ENCODE results near the gene LPIN1.
A peak's percentile ranks its signal among the peaks of the same experiment; 100 is the strongest.

The LPIN1 gene

DNA sequence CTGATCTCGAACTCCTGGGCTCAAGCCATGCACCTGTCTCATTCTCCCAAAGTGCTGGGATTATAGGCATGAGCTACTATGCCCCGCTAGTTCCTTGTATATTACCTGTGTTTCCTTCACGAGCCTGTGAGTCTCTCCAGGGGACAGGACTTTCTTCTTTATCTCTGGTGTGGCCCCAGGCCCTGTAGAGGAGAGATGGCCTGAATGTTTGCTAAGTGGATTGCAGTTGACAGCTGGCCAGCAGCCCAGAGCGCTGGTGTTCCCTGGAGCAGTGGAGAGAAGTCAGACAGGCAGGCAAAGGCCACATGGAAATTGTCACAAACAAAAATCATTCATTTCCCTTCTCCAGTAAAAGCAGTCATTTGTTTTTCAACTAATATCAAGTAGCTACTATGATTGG lies 17.9 kb downstream of the LPIN1 start:
- DNase-seq = no peak

DNA sequence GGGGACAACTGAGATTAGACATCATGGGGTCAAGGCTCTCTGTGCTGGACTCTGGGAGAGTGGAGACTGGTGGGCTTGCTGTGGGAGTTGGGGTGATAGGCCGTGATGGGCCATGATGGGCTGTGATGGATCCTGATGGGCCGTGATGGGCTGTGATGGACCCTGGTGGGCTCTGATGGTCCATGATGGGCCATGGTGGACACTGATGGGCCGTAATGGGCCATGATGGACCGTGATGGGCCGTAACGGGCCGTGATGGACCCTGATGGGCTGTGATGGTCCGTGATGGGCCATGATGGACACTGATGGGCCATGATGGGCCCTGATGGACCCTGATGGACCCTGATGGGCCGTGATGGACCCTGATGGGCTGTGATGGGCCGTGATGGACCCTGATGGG lies 18.5 kb downstream of the LPIN1 start:
- no peak for DNase-seq

DNA sequence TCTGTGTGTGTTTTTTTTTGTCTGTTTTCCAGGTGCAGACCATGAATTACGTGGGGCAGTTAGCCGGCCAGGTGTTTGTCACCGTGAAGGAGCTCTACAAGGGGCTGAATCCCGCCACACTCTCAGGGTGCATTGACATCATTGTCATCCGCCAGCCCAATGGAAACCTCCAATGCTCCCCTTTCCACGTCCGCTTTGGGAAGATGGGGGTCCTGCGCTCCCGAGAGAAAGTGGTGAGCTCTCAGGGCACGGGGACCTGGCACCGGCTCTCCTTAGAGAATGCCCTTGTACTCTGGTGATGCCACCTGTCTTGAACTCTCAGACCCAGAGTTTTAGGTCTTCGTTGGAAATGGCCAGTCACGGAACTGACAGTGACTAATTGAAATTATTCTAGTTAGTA lies 19.1 kb downstream of the LPIN1 start:
- no peak for DNase-seq

DNA sequence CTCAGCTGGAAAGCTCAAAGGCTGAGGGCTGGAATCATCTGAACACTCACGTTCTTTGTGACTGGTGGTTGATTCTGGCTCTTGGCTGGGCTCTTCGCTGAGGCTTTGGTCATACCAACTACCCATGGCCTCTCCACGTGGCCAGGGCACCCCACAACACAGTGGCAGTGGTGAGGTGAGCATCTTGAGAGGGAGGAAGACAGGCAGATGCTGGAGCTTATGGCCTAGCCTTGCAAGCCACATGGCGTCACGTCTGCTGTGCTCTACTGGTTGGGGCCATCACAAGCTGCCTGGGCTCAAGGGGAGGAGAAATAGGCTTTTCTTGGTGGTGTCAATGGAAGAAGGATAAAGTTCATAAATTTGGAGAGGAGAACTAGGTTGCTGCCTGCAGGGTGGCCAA lies 19.6 kb downstream of the LPIN1 start:
- DNase-seq = no peak

DNA sequence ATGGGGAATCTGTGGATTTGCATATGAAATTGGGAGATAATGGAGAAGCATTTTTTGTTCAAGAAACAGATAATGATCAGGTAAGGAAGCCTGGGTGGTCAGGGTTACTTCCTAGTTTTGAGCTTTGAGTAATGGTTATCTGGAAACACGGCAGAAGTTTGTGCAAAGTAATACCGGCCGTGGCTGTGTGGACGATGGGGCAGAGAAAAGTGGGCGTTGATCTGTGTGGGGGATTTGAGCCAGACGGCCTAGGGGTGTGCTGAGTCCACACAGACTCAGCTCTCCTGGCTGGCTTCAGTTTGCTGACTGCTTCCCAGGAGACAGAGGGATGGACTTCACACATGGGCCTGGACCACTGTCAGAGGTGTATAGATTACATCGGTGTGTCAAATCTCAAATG lies 21.3 kb downstream of the LPIN1 start:
- DNase-seq = no peak

DNA sequence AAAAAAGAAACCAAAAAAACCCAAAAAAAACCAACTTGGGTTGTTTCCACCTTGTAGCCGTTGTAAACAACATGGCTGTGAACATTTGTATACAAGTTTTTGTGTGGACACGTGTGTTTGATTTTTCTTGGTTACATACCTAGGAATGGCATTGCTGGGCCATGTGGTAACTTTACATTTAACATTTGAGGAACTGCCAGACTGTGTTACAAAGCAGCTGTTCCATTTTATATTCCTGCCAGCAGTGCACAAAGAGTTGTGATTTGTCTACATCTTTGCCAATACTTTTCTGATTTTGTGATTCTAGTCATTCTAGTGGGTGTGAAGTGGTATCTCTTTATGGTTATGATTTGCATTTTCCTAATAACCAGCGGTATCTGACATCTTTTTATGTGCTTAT lies 22.5 kb downstream of the LPIN1 start:
- DNase-seq = no peak

DNA sequence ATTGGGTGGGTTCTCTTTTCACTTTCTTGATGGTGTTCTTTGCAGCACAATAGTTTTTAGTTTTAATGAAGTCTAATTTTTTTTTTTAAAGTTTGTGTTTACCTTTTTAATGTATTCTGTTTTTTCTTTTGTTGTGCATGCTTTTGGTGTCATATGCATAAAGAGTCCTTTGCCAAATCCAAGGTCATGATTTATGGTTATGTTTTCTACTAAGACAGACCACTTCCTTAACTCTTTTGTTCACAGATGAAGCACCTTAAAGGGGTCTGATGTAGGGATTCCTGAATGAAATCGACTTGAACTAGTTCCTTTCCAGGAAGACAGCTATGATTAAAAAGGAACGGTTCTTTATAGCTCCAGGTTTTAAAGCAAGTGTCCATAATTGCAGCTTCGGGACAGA lies 23.1 kb downstream of the LPIN1 start:
- DNase-seq = no peak

DNA sequence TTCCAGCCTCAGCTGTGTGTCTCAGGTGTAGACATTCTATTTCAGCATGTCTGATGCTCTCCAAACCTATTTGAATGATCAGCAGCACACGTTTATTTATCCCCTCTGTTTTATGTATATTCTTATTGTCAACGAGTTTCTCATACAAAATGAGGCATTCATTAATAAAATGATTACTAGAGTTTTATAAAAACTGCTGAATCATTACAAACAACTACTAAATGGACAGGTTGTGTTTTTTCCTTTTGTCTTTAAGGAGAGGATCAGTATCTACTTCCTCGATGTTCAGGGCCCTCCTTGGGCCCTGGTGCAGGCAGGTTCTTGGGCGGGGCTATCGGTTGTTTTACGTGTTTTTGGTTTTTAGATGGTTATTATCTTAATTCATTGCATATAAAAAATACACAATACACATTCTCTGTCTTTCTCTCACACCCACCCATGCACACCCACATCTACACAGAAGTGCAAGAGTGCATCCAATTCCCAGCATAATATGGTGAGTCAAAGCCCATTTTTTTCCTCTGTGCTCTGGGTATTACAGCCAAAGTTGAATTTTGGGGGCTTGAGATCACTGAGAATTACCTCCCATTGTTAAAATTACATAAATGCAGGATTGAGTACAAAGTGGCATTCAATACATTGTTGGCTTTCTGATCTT lies 24.2 kb downstream of the LPIN1 start:
- no peak for DNase-seq

DNA sequence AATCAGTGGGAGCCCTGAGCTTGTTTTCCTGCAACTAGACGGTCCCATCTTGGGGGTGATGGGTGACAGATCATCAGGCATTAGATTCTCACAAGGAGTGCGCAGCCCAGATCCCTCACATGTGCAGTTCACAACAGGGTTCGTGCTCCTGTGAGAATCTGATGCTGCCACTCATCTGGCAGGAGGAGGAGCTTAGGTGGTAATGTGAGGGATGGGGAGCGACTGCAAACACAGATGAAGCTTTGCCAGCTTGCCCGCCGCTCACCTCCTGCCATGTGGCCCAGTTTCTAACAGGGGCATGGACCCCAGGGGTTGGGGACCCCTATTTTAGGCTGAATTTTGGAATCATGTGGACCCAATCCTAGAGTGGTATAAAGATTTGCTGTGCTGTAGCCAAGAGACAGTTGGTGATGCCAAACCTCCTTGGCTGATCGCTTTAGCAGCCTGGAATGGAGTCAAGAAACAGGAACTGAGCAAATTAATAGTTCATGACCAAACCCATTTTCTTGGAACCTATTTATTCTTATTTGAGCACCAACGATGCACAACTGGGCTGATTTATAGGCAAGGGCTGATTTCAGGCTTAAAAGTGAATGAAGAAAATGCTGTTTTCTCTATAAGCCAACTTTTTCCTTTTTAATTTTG lies 25.7 kb downstream of the LPIN1 start:
- no peak for DNase-seq

DNA sequence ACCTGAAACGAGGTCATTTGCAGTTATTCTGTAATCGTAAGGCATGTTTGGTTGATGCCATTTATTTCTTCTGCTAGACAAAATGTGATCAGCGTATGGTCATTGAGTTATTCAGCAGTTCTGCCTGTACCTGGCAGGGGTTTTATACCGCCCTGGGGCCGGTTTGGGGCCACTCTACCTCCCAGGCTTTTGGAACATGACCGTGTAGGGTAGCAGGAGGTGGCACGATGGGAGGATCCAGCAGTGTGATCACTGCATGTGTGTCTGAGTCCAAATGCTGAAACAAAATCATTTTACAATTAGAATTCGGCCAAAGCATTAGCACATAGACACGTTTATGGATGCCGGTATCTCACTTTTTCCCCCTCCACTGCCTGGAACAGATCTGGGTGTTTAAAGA lies 26.7 kb downstream of the LPIN1 start:
- no peak for DNase-seq

DNA sequence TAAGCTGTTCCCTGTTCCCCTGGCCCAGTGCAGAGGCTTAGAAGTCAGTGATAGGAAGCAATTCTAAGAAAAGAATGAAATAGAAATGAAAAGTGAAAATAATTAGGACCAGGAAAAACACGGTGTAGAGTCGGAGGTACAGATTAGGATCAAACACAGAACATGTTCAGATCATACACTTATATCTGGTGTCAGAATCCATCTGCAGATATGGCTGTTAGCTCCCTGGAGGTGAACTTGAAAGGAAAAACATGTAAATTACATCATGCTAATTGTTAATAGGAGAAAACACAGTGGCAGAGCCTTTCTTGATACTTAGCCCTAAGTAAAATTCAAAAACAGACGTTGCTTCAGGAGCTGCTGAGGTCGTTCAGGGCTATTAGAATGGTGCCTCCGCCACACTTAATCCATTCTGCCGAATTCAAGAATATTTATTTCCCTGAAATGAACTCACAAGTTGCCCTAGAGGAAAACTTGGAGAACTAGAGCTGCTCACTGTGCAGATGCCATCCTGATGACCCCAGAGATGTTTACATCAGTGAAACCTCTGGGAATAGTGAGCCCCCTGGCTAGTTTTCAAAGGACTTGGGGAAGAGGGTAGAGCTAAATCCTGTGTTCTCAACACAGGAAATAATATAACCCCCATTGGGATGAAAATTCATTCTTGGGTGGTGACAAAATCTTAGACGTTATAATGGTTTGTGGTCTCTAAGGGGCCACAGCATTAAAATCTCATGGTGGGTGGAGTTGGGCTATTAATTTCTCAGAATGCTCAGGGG lies 27.5 kb downstream of the LPIN1 start:
- no peak for DNase-seq

DNA sequence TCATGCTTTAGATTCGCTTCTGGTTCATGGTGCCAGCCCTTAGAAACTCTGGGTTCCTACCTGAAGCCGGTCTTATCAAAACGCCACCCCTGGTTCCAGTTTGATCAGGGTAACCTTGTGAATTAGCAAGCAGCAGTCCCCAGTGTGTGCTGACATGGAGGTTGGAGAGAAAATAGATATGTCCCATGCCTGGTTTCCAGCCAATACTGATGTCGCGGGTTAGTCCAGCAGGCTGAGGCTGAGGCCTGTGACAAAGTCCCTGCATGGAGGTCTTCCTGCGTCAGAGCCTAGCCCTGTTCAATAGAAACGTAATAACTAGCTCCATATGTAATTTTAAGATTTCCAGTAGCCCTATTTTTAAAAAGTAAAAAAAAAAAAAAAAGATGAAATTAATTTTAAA lies 28.2 kb downstream of the LPIN1 start:
- DNase-seq = no peak

DNA sequence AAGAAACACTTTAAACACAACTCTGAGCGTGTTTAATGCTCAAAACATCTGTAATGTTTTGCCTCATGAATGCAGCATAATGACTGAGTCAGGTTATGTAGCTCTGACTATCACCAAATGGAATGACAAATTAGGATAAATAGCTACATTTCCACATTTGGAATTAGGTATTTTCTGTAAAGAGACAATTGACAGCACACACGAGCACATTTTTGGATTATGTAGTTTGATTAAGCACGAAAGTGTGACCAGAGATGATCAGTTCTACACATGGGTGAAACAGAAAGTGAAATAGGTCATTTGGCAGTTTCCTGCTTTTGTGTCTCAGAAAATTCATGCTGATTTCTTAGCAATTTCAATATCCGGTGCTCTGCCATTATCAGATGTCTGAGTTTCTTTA lies 29.0 kb downstream of the LPIN1 start:
- DNase-seq = peak; percentile 78

DNA sequence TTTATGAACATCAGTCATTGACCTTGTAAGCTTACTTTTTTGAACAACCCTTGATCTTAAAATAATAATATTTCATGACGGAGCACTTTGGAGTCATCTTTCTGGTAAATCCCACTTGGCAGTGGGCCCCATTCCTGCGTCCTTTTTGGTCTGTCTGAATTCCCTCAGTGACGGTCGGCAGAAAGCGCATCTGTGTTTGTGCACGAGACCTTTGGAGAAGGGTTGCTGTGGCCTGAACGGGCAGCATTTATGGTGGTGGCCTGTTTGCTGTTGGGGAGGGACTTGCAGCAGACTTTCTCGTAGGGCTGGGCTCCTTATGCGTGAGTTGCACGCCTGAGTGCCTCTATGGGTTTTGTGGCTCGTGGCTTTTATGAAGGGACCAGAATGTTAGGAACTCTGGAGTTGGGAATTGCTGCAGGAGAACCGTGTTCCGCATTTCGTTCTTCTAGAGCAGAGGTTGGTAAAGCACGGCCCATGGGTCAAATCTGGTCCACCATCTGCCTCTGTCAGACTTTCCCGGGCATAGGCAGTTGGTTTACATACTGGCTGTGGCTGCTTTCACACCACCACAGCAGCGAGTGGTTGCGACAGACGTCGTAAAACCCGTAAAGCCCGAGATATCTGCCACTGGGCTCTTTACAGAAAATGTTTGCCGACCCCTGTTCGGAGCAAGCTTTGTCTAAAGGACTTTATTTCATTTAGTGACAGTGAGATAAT lies 30.8 kb downstream of the LPIN1 start:
- DNase-seq = no peak

DNA sequence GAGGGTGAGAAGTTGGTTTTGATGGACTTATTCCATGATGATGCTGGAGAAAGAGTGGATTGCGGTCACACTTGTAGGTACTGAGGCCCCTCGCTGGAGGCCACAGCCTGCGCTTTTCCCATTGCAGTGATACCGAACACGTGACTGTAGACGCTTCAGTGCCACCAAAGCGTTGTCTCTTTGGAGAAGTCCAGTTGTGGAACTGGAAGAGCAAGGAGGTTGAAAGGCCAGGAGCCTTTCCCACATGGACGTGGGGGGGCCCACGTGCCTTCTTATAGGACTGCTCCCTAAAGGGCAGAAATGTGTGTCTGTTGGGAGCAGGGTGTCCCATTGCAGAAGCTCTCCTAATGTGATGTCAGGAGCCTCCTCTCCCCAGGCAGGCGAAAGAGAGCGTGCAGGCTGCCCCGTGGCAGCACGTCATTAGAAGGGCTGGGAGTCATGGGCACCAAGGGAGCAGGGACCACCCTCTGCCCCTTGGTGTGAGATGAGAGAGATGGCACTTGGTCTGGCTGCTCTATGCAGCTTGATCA lies 31.5 kb downstream of the LPIN1 start:
- DNase-seq = no peak

DNA sequence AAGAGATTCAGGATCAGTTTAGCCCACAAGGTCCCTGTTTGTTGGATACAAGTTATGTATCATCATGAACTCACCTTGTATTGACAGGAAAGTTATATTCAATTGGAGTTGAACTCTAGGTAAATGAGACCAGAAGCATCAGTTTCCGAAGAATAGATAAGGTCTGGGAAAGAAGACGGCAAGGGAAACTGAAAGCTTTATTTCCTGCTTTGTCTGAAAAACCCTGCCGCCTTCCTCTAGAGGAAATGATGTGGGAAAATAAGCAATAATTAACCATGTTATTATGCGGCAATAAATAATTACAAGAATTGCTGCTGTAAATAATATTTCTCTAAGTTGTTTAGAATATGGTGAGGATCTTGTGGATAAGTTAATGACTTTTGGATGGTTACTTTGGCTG lies 32.0 kb downstream of the LPIN1 start:
- DNase-seq = peak; percentile 16

DNA sequence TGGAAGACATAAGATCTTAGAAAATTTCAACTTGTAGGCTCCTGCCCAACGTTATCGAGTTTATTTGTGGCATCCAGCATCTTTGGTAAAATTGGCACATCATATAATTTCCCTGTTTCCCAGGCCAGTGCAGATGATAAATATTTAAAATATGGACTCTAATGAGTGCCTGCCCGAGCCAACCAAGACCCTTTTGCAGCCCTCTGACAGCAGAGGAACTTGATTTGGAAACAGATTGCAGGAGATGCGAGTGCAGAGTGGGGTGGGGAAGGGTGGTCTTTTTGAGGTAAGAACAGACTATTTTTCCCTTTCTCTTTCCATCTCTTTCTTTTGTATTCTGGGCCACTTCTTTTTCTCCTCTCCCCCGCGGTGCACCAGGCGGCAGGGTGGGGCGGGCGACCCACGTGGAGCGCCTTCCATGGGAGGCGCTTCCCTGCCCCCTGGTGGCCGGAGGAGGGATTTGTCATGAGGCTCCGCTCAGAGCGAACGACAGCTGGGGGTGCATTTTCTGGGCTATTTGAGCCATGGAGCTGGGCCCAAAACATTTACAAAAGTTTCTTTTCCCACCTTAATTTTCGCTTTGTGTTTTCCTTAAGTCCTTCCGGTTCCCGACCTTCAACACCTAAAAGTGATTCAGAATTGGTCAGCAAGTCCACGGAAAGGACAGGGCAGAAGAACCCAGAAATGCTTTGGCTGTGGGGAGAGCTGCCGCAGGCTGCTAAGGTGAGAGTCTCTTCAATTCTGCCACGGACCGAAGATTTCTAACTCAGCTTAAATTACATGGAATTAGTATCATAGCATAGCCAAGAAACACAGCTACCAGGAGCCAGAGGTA lies 32.7 kb downstream of the LPIN1 start:
- peak; percentile 86 for DNase-seq

DNA sequence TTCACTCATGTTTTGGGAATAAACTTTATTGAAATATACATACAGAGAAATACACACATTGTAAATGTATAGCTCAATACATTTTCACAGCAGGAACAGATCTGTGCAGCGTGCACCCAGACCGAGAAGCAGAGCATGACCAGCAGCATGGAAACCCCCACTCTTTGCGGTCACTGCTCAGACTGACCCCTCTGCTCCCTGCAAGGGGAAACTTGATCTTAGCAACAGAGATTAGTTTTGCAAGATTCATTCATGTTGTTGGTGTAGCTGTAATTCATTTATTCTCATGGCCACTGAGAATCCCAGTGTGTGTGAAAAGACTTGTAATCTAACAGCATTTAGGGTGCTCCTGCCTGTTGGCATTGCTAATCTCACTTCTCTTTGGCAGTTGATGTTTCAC lies 35.2 kb downstream of the LPIN1 start:
- no peak for DNase-seq

DNA sequence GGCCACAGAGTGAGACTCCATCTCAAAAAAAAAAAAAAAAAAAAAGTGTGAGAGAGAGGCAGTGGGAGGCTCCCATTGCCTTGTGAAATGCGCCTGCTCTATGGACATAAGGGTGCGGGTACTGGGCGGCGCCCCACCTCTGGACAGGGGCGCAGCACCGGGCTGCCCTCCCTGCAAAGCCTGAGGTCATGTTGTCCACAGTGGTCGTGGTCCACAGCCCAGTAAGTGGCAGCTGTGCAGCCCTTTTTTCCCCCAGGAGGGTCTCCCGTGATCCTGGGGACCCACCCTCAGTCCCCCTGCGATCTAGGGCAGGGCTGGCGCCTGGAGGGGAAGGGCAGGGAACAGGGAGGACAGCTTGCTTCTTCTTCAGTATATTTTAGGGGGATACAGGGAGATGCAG lies 37.8 kb downstream of the LPIN1 start:
- no peak for DNase-seq

DNA sequence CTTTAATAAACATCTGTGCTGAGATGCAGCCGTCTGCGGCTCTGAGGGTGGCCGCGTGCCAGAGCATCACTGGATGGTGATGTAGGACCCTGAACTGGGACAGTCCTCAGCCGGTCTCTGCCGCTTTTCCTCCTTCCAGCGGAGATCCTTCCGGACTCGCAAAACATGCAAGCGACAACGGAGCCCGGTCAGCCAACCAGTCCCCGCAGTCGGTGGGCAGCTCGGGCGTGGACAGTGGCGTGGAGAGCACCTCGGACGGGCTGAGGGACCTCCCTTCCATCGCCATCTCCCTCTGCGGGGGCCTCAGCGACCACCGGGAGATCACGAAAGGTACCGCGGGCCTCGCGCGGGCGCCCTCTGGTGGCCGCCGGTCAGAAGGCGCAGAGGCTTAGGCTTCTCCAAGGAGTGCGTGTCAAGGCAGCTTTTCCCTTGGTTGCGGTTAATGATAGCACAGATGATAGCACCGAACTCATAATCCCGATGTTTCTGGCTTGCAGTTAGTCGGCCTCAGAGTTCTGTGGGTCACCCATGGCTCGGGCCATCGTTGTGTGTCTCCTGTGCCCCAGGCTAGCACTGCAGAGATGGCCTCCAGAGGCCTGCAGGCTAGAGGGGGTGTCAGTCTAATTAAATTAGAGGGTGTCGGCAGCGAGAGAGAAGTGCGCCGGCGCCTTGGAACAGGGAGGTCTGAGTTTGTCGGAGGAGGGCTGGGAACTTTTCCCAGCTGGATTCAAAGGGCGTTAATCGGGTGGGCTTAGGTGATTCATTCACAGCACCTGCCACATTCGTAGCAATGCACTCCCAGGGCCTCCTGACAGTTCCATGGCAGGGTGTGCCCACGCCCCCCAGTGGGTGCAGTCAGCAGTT lies 38.5 kb downstream of the LPIN1 start:
- DNase-seq = peak; percentile 39

DNA sequence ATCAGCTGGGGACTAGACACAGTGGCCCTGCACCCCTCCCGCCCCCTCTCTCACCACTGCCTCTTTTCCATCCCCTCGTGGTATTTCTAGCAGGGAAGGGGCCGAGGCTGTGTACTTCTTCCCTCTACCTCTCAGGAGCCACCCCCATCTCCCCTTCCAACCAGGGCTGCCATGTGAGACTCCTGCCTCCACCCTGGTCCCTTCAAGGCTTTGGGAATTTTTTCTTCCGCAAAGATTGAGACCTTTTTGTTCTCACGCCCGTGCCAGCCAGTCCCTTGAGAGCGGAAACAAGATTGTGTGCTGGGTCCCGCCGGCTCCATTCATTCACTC lies 39.1 kb downstream of the LPIN1 start:
- DNase-seq = no peak

DNA sequence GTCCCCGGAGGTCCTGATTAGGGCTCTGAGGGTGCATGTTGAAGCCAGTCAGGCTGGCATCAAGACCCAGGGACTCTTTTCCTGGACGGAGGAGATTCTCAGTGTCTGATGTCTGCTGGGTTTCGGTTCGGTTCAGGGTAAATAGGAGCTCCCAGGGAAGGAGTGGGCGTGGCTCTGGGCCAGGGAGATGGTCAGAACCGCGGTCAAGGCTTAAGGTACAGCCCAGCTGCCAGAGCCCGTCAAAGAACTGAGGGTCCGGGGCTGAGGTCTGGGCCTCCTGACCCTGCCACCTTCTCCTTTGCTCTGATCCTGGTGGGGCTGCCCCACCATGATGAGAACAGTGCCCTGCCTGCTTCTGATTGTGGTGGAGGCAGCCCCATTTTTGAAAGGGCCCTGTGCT lies 39.8 kb downstream of the LPIN1 start:
- no peak for DNase-seq
